ENCODE results near the gene CFAP57.

GRCh38 chr1:43134640-43135039, 37.5 kb upstream of the CFAP57 start:
- TF ChIP-seq POLR2A (IDR thresholded peaks at IDR 0.05) (no peak), CTCF (IDR thresholded peaks at IDR 0.05) (no peak)
